Astrocyte of the cerebellum (primary cell): ENCODE results near the gene MVK.

ENCODE experiments used
- DNase-seq: peaks from one replicate; pipeline ENCODE4 v3.0.0-alpha.2; 2011; ENCODE audit warnings: low read depth
- H3K4me3 ChIP-seq: 2 replicates; pipeline ENCODE4 v1.5.1; 2011; ENCODE audit warnings: mild to moderate bottlenecking, low read depth, low read length, moderate library complexity
- in situ Hi-C: cut with HindIII; loops from 2 replicates; pipeline ENCODE4 v1.10.0; 2017; ENCODE audit warnings: low sequenced_read_pairs
- TF ChIP-seq, protein P1 (sequence below): IDR thresholded peaks from 2 replicates; pipeline ENCODE4 v1.5.1; 2012; ENCODE audit warnings: low read length, low read depth, moderate library complexity, mild to moderate bottlenecking; ENCODE audit errors: missing control alignments

Gene MVK

DNA sequence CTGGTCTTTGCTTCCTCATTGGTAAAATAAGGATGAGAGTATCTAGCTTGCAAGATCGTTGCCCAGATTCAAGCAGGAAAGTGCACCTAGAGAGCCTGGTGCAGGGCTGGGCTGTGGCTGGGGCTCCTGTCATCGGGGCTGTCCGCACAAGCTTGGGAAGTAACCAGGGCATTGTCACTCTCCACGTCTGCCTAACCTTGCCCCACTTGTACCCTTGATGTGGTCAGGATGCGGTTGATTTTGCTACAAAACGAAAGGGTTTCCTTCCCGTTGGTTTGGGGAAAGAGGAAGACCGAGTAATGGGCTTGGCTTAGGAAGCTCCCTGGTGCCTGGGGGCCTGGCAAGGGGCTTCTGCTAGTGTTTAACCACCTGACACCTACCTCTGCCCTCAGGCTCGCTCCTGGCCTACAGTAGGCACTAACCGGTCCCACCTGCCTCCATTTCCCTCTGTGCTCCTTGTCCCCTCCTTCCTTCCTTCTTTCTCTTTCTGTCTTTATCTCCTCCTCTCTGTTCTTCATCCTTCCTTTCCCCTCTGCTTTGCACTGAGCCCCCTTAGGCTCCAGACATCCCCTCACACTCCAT is 21.8 kb downstream of the MVK start:
- DNase-seq, result no peak
- H3K4me3 ChIP-seq, result no peak overlapping the region
- TF ChIP-seq, protein P1, sequence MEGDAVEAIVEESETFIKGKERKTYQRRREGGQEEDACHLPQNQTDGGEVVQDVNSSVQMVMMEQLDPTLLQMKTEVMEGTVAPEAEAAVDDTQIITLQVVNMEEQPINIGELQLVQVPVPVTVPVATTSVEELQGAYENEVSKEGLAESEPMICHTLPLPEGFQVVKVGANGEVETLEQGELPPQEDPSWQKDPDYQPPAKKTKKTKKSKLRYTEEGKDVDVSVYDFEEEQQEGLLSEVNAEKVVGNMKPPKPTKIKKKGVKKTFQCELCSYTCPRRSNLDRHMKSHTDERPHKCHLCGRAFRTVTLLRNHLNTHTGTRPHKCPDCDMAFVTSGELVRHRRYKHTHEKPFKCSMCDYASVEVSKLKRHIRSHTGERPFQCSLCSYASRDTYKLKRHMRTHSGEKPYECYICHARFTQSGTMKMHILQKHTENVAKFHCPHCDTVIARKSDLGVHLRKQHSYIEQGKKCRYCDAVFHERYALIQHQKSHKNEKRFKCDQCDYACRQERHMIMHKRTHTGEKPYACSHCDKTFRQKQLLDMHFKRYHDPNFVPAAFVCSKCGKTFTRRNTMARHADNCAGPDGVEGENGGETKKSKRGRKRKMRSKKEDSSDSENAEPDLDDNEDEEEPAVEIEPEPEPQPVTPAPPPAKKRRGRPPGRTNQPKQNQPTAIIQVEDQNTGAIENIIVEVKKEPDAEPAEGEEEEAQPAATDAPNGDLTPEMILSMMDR, result no peak
- in situ Hi-C loops, result no loop called here

DNA sequence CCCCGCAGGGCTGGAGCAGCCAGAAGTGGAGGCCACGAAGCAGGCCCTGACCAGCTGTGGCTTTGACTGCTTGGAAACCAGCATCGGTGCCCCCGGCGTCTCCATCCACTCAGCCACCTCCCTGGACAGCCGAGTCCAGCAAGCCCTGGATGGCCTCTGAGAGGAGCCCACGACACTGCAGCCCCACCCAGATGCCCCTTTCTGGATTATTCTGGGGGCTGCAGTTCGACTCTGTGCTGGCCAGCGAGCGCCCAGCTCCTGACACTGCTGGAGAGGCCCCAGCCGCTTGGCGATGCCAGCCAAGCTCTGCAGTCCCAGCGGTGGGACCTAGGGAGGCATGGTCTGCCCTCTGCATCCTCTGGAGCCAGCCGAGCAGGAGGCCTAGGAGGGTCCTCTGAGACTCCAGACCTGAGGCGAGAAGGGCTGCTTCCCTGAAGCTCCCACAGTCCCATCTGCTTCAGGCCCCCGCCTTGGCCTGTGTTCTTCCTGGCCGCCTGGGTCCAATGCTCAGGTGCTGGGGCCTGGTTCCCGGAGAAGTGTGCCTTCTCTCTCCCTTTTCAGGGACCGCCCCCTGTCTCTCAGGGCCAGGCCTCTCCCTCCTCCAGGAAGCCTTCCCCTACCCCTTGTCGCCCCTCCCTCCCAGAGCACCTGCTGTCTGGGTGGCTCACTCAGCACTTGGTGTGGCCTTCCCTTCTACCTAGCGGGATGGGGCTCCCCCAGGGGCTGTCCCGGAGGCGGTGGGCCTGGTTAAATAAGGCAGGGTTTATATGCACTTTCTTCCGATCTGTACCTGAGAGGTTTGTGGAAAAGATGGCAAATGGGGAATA is 23.0 kb downstream of the MVK start:
- TF ChIP-seq, protein P1, result no peak
- DNase-seq, result no peak
- no peak overlapping the region for H3K4me3 ChIP-seq
- in situ Hi-C loops, result no loop called here

DNA sequence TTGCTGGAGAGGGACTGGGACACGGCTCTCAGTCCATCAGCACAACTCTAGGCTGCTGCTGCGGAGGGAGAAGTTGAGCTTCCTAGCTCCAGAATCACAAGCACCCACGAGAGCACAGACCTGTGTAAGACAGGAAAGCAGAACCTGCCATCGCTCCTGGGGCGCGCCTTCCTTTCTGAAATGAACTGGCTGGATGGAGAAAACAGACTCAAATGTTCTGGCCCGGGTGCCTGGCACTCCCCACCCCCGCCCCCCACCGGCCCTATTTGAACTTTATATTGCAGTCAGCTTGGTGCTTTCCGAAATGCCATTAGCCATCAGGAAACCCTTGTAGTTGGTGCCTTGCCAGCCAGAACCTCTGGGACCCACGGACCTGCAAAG is 23.8 kb downstream of the MVK start:
- H3K4me3 ChIP-seq, result no peak overlapping the region
- no peak for DNase-seq
- TF ChIP-seq, protein P1, result no peak
- in situ Hi-C loops, result no loop called here

DNA sequence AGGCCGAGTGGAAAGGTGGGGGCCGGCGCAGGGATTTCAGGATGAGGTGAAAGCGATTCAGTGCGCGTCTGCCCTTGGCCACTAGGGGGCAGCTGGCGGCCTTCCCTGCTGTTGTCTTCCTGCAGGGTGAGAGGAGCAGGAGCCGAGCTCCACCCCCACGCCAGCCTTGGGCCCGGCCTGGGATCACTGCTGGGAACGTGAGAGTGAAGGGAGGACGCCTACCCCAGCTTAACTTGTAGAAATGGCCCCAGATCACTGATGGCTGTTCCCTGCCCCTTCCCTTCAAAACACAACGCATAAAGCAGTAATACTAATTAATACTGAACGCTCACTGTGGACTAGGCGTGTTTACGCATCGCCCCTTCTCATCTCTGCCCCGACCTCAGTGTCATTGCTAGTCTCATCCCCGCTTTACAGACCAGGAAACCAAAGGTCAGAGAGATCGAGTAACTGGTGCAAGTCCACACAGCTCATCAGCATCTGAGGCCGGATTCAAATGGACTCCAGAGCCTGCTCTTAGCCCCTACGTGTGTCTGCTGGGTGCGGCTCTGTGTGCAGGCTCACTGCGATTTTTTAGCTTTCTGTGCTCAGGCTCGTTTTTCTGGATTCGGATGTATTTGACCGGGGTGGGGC is 24.3 kb downstream of the MVK start:
- in situ Hi-C loops, result no loop called here
- peak; percentile 53 for DNase-seq
- TF ChIP-seq, protein P1, result peak; percentile 98
- no peak overlapping the region for H3K4me3 ChIP-seq

GRCh38 chr12:109598428-109598854 is 24.8 kb downstream of the MVK start:
- DNase-seq, result no peak
- in situ Hi-C loops, result no loop called here
- TF ChIP-seq, protein P1, result no peak
- no peak overlapping the region for H3K4me3 ChIP-seq

DNA sequence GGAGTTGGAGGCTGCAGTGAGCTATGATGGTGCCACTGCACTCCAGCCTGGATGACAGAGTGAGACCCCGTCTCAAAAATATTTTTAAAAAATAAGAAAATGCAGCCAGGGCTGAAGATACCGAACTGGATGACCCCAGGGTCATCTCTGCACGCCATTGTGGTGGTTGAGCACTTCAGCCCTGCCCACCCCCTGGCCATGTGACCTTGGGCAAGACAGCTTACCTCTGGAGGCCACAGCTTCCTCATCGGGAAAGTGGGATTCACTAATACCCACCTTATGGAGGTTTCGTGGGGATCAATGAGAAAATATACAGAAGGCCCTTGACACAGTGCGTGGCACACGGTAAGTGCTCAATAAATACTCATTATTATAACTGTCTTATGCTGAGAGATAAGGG is 25.5 kb downstream of the MVK start:
- TF ChIP-seq, protein P1, result no peak
- in situ Hi-C loops, result no loop called here
- DNase-seq, result no peak
- no peak overlapping the region for H3K4me3 ChIP-seq
